ENCODE data around the gene C17orf78. TPM values are rescaled to one million over a fixed set of nuclear protein-coding genes. Genes with fewer than 3 reads are reported as not detected.

Gene C17orf78
- total and polyA plus RNA-seq, 2 of the 13 experiments (the other 11 are each of a cell fraction or from before 2014, with no cell fraction given) = not detected

- no peak for TF ChIP-seq CENPX (CRISPR knock-in tag; IDR thresholded peaks at IDR 0.05)
- 0 out of 2 replicates have a peak, but pooled peaks have one; percentile 51 for TF ChIP-seq E2F5 (CRISPR knock-in tag; conservative IDR thresholded peaks at IDR 0.05)
- no peak for TF ChIP-seq MAFG (CRISPR knock-in tag; IDR thresholded peaks at IDR 0.05)
- TF ChIP-seq ZBTB8A (CRISPR knock-in tag; IDR thresholded peaks at IDR 0.05; ENCODE audit: borderline replicate concordance, low read depth) = no peak
- TF ChIP-seq HINFP (CRISPR knock-in tag; IDR thresholded peaks at IDR 0.05; ENCODE audit: low read depth) = no peak
- no peak for TF ChIP-seq THAP9 (CRISPR knock-in tag; IDR thresholded peaks at IDR 0.05; ENCODE audit: borderline replicate concordance)
- 0 out of 2 replicates have a peak, but pooled peaks have one; percentile 14 for TF ChIP-seq ZNF609 (CRISPR knock-in tag; IDR thresholded peaks at IDR 0.05; ENCODE audit: borderline replicate concordance)
- TF ChIP-seq MYPOP (CRISPR knock-in tag; IDR thresholded peaks at IDR 0.05) = peak; percentile 27; the same call in 1 of the 2 replicates
- TF ChIP-seq ZNF224 (CRISPR knock-in tag; IDR thresholded peaks at IDR 0.05) = 0 out of 2 replicates have a peak, but pooled peaks have one; percentile 47
- TF ChIP-seq TFDP1 (CRISPR knock-in tag; IDR thresholded peaks at IDR 0.05; ENCODE audit: borderline replicate concordance) = peak; percentile 89; the same call in 1 of the 2 replicates
Measured at GRCh38 chr17:37406635-37407461, 31.1 kb downstream of the C17orf78 start, which contains the start of the genes ACACA and TADA2A (continued).
